NB4 (cell line): ENCODE measurements around the gene STRIP1.

Experiments
- CTCF ChIP-seq: IDR thresholded peaks from one replicate; pipeline ENCODE4 v1.5.1; 2012; ENCODE audit warnings: low read depth, low read length
- POLR2A ChIP-seq: IDR thresholded peaks from 2 replicates; pipeline ENCODE4 v1.6.1; 2011; ENCODE audit warnings: mild to moderate bottlenecking; ENCODE audit not compliant: insufficient read length; ENCODE audit errors: extremely low read depth

- TF ChIP-seq CTCF, result no peak
- no peak for TF ChIP-seq POLR2A
These were observed 43.0 kb upstream of the STRIP1 start for GRCh38 chr1:109991400-109991925.
